CD4-positive, alpha-beta T cell treated with Interferon gamma for 1 hour (primary cell): Measurements from ENCODE around the gene PKLR.
A peak's percentile ranks its signal among the peaks of the same experiment; 100 is the strongest.

Source experiments
- DNase-seq: peaks from one replicate; pipeline ENCODE4 v3.0.0-alpha.2; 2020

PKLR gene

GRCh38 chr1:155282488-155283091 lies 18.6 kb downstream of the PKLR start:
- no peak for DNase-seq

GRCh38 chr1:155279268-155279667 lies 22.0 kb downstream of the PKLR start:
- DNase-seq = no peak

- DNase-seq = no peak
Observed at GRCh38 chr1:155278689-155279160, 22.5 kb downstream of the PKLR start.

GRCh38 chr1:155277902-155278688 lies 23.1 kb downstream of the PKLR start:
- peak; percentile 70 for DNase-seq

DNA sequence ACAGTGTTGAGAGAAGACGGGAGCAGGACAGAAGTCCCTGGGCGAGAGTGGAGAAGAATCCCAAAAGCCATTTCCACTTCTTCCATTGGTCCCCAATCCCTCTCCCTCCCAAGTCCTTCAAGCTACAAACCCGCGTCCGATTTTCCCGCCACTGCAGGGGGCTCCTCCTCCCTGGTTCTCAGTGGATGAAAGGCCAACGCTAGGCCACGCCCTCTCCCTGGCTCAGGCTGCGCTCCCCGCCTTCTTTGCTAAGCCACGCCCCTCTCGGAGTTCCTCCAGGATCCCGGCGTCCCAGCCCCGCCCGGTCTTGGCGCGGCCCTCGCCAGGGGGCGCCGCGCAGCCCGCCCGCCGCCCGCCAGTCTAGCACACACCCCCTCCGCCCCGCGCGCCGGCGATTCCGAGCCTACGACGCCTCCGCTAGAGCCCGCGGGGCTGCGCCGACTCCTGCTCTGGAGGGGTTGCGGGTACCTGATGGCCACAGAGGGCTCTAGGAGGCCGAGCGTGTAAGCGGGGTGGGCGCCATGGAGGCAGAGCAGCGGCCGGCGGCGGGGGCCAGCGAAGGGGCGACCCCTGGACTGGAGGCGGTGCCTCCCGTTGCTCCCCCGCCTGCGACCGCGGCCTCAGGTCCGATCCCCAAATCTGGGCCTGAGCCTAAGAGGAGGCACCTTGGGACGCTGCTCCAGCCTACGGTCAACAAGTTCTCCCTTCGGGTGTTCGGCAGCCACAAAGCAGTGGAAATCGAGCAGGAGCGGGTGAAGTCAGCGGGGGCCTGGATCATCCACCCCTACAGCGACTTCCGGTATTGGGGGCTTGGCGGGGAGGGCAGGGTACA lies 24.0 kb downstream of the PKLR start, which contains the start of gene HCN3:
Gene HCN3 (plus strand): TSS at position 394 of the 832 bp plus-strand sequence. CDS start 128 bp downstream, at position 522.
- peak; percentile 92 for DNase-seq

DNA sequence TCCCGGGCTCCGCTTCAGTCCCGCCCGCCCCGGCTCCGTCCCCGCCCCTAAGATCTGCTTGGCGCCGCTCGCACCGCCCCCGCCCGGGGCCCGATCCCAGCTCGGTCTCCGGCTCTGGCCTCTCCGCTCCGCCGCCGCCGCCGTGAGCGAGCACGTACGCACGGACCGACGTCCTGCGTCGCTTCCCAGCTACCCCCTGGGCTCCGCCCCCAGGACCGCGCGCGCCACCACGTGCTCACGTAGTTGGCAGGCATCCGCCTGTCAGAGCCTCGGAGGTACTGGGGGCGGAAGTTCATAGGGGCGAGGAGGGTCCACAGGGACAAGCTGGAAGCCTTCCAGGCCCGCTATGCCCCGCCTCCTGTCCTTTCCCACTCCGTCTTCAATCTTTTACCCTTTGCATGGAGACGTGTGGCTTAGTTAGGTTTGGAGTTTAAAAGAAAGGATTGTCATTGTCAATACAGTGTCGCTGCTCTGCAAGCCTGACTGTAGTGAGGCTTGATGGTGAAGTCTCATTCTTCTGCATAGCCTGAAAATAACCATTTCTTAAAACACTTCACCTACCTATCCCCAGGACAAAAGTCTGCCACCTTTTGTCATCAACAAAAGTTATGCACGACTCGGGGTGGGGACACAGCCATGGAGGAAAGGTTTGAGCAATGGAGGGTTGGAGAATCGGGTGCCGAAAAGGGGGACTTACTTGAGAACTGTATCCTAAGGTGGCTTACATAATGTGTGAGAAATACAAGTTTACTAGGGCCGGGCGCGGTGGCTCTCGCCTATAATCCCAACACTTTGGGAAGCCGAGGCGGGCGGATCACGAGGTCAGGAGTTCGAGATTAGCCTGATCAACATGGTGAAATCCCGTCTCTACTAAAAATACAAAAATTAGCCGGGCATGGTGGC lies 27.6 kb downstream of the PKLR start, which contains the start of gene CLK2:
Gene CLK2 (minus strand): TSS at position 162 of the 903 bp plus-strand sequence. CDS start 2,527 bp downstream, outside the sequence.
- DNase-seq = peak; percentile 92

GRCh38 chr1:155272466-155273342 lies 28.5 kb downstream of the PKLR start:
- DNase-seq = no peak

DNA sequence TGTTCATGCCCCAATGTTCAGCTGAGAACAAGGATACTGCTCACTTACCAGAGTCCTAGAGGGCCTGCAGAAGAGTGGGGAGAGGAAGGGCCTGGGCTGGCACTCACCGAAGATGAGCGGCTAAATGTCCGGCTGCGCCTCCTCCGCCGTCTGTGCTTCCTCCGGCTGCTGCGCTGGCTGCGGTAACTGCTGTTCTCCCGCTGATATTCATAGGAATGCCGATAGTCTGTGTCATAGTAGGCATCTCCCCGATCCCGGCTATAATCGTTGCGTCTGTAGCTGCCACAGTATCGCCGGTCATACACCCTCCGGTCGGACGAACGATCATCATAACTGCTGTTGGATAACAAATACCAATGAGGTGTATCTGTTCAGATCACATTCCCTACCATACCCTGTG lies 31.9 kb downstream of the PKLR start:
- DNase-seq = no peak

DNA sequence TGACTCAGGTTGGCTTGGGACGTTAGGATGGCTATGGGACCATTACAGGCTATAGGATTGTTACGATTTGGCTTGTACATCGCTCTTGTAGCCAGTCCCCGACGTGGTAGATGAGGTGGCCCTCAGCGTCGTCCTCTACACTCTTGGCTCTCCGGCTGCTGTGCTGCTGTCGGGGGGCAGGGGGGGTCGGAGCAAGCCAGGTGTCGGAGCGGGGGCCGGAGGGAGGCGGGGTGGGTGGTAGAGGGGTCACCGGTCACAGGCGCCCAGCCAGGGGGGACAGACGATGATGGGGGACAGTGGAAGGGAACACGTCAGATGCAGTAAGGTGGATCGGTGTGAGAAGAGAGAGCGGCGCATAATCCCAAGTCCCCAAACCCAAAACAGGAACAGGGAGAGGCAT lies 32.6 kb downstream of the PKLR start:
- no peak for DNase-seq

GRCh38 chr1:155267373-155267772 lies 33.9 kb downstream of the PKLR start:
- no peak for DNase-seq

GRCh38 chr1:155266553-155266952 lies 34.7 kb downstream of the PKLR start:
- DNase-seq = no peak

DNA sequence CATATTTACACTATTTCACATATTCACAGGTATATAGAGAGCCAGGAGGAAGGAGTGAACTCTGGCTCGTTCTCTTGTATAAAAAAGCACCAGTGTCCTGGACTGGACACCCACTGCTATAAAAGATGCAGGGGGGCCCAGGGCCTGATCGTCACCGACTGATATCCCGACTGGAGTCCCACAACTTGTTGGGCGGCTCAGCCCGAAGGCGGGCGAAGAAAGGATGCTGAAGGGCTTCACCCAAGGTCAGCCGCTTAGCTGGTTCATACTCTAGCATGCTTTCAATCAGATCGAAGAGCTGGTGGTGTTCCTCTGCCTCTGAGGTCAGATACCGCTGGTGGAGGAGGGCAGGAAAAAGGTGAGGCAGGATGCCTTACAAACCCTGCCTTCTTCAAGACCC lies 38.2 kb downstream of the PKLR start:
- DNase-seq = no peak

GRCh38 chr1:155261852-155262673 lies 39.2 kb downstream of the PKLR start, which contains the start of gene SCAMP3:
Gene SCAMP3, minus strand, starts transcription at chr1:155262360. Its CDS starts 209 bp downstream, at chr1:155262151.
- peak; percentile 89 for DNase-seq

- DNase-seq = no peak
Observed at GRCh38 chr1:155261493-155261851, 39.8 kb downstream of the PKLR start.

DNA sequence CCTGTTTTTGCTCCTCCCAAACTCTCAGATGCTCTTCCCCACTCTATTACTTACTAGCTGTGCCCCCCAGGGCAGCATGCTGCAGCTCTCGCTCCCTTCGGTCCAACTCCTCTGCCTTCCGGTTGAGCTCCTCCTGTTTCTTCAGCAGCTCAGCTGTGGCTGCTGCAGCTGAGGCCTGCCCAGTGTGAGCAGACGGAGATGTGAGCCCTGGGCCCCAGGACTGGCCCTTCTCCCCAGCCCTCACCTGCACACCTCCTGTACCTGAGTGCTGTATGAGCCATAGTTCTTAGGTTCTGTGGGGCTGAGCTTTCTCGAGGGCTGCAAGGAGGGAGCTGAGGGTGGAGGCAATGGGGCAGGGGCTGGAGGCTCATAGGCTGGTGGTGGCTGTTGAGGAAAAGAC lies 41.0 kb downstream of the PKLR start:
- no peak for DNase-seq

DNA sequence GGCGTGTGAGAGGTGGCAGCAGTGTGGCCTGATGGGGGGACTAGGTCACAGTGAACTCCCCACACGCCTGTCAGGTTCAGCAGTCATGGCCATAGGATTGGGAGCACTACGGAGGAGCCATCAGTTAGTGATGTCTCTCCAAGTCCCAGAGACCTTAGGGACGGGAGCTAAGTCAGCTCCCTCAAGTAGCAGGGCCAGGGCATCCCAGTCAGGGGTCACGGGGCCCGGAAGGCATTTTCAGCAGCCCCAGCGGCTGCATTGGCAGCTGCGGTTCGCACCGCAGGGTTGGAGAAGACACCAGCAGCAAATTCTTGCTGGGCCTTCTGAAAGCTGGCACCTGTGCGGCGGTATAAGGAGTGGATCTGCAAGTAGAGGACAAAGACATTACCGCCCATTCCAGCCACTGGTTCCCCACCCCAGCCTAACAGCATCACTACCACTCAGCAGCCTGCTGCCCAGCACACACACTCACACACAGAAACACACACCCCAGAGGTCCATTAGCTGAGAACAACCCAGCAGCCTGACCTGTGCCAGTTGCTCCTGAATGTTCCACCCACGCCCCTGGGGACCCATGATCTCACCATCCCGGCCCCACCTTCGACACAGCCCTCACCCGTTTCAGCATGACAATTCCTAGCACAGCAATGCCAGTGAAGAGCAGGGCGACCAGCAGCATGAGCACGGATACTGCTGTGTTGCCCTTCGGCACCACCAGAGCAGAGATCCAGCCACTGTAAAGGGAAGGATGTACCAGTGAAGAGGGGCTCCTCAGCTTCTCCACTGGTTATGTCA lies 45.0 kb downstream of the PKLR start:
- no peak for DNase-seq

DNA sequence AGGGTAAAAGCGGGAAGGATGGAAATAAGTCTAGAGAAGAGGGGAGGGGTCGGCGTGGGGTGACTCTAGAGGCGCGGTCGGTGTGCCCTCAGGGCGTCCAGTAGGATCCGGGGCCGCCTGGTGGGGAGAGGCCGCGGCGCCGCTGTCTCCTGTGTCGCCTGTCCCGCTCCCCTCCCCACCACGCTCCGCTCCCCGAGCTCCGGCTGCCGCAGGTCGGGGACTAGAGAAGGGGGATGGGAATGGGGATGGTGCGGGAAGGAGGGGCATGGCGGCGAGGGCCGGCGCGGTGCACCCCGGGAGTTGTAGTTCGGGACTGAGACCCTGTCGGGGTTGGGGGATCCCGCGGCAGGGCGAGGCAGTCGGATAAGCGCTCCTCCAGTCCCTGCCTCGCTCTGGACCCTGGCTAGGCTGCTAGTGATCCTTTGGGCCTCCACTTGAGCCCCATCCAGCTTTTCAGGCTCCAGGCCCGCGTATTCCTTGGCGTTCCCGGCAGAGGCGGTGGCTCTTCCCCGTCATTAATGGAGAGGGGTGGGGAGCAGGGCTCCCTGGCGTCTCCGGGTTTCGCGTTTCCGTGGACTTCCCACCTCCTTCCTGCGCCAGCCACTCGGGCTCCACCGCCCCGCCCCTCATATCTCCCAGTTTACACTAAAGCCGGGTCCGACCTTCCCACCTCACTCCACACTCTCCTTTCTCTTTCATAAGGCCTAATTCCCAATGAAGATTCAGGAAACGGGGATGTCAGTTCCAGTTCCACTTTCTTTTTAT lies 45.8 kb downstream of the PKLR start, which contains the start of gene ENTREP3:
Gene ENTREP3 (minus strand): TSS at position 241 of the 765 bp plus-strand sequence. CDS start 606 bp downstream, outside the sequence.
- DNase-seq = peak; percentile 75

- no peak for DNase-seq
Observed at GRCh38 chr1:155254714-155255242, 46.5 kb downstream of the PKLR start.
